NCI-H510A treated with DMSO at 0.1 percent for 48 hours (cell line): Measurements from ENCODE around the gene AK1.
"Not testable (repeated sequence)": the region's sequence is repeated elsewhere in the genome, so short reads cannot be mapped to it uniquely, and the experiment has no call there.

ENCODE experiments used
- DNase-seq: peaks from one replicate; lab custom pipeline; 2025; lab: John Stamatoyannopoulos, UW

AK1 gene

DNA sequence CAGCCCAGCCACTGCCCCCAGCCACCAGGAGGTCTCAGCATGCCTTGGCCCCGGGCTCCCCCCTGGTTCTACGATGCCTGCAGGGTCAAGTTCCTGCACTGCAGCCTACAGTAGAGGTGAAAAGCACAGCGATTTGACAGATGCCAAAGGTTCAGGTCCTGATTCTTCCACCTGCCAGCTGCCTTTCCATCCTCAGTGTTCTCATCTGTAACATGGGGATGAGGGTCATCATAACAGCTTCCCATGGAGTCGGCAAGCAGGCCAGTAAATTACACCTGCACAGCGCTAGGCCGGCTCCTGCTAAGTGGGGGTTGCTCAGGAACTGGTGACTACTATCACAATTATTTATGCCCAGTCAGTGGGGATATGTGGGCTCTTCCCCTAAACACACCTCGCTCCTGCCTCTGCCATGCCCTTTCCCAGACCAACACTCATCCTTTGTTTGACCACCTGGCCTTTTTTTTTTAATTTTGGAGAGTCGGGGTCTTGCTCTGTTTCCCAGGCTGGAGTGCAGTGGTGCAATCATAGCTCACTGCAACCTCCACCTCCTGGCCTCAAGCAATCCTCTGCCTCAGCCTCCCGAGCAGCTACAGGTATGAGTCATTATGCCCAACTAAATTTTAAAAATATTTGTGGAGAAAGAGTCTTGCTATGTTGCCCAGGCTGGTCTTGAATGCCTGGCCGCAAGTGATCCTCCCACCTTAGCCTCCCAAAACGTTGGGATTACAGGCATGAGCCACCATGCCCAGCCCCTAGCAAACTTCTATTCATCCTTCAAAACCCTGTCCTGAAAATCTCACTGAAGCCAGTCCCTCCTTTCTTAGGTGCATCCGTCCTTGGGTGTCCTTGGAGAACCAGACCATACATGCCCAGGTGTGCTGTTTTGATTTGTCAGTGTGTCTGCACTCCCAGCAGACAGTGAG, 29.4 kb downstream of the AK1 start:
- DNase-seq: no peak

- DNase-seq: no peak
Measured at GRCh38 chr9:127847178-127847510, 30.3 kb downstream of the AK1 start.

DNA sequence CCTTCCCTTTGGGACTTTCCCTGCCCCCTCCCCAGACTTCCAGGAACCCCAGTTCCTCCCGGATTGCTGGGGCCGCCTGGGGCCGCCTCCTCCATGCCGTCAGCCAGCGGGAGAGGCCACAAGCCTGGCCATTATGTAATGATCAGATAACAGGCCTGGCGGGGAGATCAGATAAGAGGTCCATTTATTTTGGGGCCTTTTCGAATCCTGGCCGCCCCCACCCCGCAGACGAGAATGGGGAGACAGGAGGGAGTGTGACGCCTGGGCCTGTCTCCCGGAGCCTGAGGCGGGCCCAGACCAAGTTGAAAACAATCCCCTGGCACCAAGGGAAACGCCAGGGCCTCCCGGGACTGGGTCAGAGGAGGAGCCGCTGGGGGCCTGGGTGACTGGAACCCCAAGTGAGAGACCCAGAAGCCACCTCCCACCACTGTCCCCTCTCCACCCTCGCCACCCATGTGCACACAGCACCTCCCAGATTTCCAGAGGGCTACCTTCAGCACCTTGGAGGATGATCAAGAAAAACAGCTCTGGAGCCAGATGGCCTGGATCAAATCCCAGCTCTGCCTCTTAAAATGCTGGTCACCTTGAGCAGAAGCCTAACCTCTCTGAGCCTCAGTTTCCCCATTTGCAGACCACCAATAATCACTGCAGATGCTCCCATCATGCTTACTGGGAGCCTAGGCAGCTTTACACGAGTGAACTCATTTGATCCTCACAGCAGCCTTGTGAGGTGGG, 30.9 kb downstream of the AK1 start:
- no peak for DNase-seq

DNA sequence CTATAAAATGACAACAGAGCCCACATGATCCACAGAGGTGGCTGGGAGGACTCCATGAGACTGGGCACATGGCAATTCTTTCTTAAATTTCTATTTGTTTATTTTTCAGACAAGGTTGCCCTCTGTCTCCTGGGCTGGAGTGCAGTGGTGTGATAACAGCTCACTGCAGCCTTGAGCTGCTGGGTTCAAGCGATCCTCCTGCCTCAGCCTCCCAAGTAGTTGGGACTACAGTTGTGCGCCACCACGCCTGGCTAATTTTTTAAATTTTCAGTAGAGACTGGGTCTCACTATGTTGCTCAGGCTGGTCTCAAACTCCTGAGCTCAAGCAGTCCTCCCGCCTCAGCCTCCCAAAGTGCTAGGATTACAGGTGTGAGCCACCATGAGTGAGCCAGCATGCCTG, 31.9 kb downstream of the AK1 start:
- DNase-seq: not testable (repeated sequence)

DNA sequence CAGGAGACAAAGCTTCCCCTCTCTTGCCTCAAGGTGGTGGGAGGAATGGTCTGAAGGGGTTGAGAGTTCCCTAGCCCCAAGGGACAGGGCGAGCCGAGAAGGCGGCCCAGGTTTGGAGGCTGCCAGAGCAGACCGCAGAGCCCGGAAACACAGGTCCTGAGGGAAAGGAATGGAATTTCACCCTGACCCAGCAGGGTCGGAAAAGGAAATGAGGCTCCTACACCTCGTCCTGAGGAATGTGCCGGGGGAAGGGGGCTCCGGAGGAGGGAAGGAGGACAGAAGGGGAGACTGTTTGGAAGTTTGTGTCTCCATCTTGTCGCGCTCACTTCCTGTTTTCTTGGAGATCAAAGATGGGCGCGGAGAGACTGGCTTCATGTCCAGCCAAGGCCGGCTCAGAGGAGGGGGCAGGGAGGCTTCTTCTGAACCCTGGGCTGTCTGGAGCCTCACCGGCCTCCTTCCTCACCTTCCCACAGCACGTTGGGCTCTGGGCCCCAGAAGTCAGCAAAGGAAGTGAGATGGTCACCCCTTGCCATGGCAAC, 32.6 kb downstream of the AK1 start:
- DNase-seq: no peak

- DNase-seq: no peak
Measured at GRCh38 chr9:127841087-127841835, 36.2 kb downstream of the AK1 start.

- DNase-seq: no peak
Measured at GRCh38 chr9:127838375-127839078, 38.9 kb downstream of the AK1 start.

- no peak for DNase-seq
Measured at GRCh38 chr9:127837346-127837745, 40.1 kb downstream of the AK1 start.

GRCh38 chr9:127836561-127836960, 40.9 kb downstream of the AK1 start:
- not testable (repeated sequence) for DNase-seq

GRCh38 chr9:127835991-127836516, 41.4 kb downstream of the AK1 start:
- DNase-seq: no peak

- DNase-seq: no peak
Measured at GRCh38 chr9:127833555-127833954, 43.9 kb downstream of the AK1 start.

DNA sequence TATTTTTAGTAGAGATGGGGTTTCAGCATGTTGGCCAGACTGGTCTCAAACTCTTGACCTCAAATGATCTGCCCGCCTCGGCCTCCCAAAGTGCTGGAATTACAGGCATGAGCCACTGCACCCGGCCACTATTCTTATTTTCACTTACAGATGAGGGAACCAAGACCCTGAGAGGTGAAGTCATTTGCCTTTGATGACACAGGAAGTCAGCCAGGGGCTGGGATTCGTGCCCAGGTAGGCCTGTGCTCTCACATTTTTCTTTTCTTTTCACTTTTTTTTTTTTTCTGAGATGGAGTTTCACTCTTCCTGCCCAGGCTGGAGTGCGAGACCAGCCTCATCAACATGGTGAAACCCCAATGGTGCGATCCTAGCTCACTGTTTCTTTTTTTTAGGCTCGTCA, 45.2 kb downstream of the AK1 start:
- no peak for DNase-seq

DNA sequence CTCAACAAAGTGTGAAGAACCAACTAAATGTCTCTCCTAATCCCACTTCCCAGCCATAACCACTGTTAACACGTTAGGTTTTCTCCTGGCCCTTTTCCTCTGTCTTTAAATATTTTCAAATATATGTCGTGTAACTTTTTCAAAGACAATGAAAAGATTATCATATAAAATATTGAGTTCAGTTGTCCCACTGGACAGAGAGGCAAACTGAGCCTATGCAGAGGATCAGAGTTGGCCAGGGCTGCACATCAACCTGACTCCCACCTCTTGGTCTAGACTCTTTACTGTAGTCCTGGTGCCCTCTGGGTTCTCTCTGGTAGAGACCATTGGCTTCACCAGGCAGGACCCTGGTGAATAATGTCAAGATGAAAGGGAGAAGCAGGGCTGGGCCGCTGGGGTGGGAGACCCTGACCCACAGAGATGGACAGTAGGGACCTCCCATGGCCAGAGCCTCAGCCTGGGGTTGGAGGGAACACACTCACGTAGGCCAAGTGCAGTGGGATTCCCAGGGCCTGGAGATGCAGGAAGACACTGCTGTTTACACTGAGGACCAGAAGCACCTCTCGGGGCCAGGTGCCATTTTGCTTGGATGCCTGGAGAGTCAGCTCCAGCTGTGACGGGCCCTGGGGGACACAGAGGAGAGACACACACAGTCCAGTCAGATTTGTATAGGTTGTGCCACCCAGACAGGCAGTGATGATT, 48.1 kb downstream of the AK1 start:
- DNase-seq: no peak

DNA sequence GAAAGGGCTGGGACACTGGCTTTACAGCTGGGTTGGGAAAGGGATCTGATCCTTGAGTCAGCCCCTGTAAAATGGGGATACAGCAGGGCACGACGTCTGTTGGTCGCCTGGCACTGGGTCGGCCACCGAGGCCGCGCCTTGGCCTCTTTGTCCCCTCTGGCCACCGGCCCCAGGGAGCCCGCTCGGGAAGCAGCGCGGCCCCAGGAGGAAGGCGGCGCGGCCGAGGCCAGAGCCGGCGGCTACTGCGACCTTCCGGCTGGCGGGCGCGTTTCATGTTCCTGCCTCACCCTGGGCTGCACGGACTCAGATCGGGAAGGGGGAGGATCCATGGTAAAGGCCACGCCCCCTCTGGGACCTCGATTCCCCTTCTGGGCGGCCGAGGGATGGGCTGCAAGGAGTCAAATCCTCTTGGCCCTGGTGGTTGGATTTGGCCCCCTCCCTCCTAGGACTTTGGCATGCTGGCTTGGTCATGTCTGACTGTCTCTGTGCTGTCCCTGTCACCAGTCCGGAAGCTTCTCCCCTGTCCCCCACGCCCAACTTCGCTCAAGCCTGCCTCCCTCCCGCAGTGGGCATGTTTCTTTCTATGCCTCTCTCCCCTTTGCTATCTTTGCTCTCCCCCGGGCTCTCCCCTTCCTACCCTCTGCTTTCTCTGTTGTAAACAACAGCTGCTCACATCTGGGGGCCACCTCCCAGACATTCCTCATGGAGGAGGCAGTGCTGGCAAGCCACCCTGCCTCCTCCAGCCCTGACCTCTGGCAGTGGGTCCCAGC, 49.0 kb downstream of the AK1 start:
- DNase-seq: no peak

- no peak for DNase-seq
Measured at GRCh38 chr9:127826253-127826913, 51.1 kb downstream of the AK1 start.

GRCh38 chr9:127825319-127826051, 52.0 kb downstream of the AK1 start:
- DNase-seq: no peak

GRCh38 chr9:127822108-127822507, 55.4 kb downstream of the AK1 start:
- no peak for DNase-seq

- no peak for DNase-seq
Measured at GRCh38 chr9:127818574-127818973, 58.9 kb downstream of the AK1 start.
